ENCODE results near the gene PEPD.

The PEPD gene

GRCh38 chr19:33426621-33427361, 94.8 kb downstream of the PEPD start:
- TF ChIP-seq CTCF (IDR thresholded peaks at IDR 0.05; ENCODE audit: low read length, missing control alignments): no peak
- DNase-seq (ENCODE audit: low read depth): no peak

GRCh38 chr19:33424181-33424580, 97.4 kb downstream of the PEPD start:
- no peak for TF ChIP-seq CTCF (IDR thresholded peaks at IDR 0.05; ENCODE audit: low read length, missing control alignments)
- DNase-seq (ENCODE audit: low read depth): no peak
- H3K4me3 ChIP-seq (replicated peaks; ENCODE audit: low read depth, low read length): no peak overlapping the region

More at GRCh38 chr19:33426621-33427361, 94.8 kb downstream of the PEPD start:
- H3K4me3 ChIP-seq (replicated peaks; ENCODE audit: low read depth, low read length): no peak overlapping the region

GRCh38 chr19:33422369-33423180, 99.0 kb downstream of the PEPD start:
- no peak overlapping the region for H3K4me3 ChIP-seq (replicated peaks; ENCODE audit: low read depth, low read length)

GRCh38 chr19:33421368-33421767, 100.2 kb downstream of the PEPD start:
- H3K4me3 ChIP-seq (replicated peaks; ENCODE audit: low read depth, low read length): no peak overlapping the region
- TF ChIP-seq CTCF (IDR thresholded peaks at IDR 0.05; ENCODE audit: low read length, missing control alignments): no peak
- DNase-seq (ENCODE audit: low read depth): no peak

More at GRCh38 chr19:33422369-33423180, 99.0 kb downstream of the PEPD start:
- no peak for TF ChIP-seq CTCF (IDR thresholded peaks at IDR 0.05; ENCODE audit: low read length, missing control alignments)
- no peak for DNase-seq (ENCODE audit: low read depth)

GRCh38 chr19:33420821-33421220, 100.8 kb downstream of the PEPD start:
- H3K4me3 ChIP-seq (replicated peaks; ENCODE audit: low read depth, low read length): no peak overlapping the region
- no peak for DNase-seq (ENCODE audit: low read depth)
- no peak for TF ChIP-seq CTCF (IDR thresholded peaks at IDR 0.05; ENCODE audit: low read length, missing control alignments)

GRCh38 chr19:33419788-33420130, 101.8 kb downstream of the PEPD start:
- no peak for DNase-seq (ENCODE audit: low read depth)
- TF ChIP-seq CTCF (IDR thresholded peaks at IDR 0.05; ENCODE audit: low read length, missing control alignments): no peak
- no peak overlapping the region for H3K4me3 ChIP-seq (replicated peaks; ENCODE audit: low read depth, low read length)
